A549 (cell line): Measurements from ENCODE around the gene ROR2.

ENCODE experiments used
- CTCF ChIP-seq: fragments of >200 bp; sonication (Bioruptor Twin); formaldehyde crosslinking; IDR thresholded peaks from 3 replicates; pipeline ENCODE4 v1.5.1; 2016
- RAD21 ChIP-seq, 2 experiments: fragments of >200 bp in 1 of 2; sonication (Bioruptor Twin) in 1 of 2; formaldehyde crosslinking in 1 of 2; IDR thresholded peaks in 1 of 2; conservative IDR thresholded peaks in 1 of 2; 2 replicates in 1 of 2; 3 replicates in 1 of 2; pipeline ENCODE4 v1.6.1; 2012 to 2018; ENCODE audit warnings: inconsistent platforms in 1 of 2
- USF2 ChIP-seq: fragments of 450-650 bp; IDR thresholded peaks from 2 replicates; pipeline ENCODE4 v1.6.1; 2014; ENCODE audit warnings: antibody characterized with exemption

DNA sequence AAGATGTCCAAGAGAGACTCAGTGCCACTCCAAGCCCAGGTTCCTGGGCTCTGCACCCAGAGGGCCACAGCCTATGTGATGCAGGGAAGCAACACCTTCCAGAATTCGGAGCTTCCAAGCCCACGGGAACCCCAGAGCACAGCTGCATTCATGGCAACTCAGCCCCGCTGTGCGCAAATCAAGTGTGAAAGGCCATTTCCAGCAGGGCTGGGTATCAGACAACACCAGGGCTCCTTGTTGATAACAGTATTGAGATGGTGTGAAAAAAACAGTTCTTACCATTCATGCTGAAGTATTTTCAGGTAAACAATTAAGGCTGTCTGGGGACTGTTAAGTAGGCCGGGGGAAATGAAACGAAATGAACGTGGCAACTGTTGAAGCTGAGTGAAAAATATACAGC lies 10.1 kb downstream of the ROR2 start:
- TF ChIP-seq USF2: no peak
- TF ChIP-seq CTCF: no peak
- TF ChIP-seq RAD21 (conservative IDR thresholded peaks at IDR 0.05 in 1 of 2, IDR thresholded peaks at IDR 0.05 in 1 of 2): no peak
